IPS DF 19.7 (cell line): ENCODE results near the gene PKHD1.
A peak's percentile ranks its signal among the peaks of the same experiment; 100 is the strongest.
"Not testable (repeated sequence)": the region's sequence is repeated elsewhere in the genome, so short reads cannot be mapped to it uniquely, and the experiment has no call there.

Experiments used
- DNase-seq: peaks from one replicate; pipeline ENCODE4 v3.0.0-alpha.2; 2013; ENCODE audit warnings: low read depth, low spot score

PKHD1 gene

GRCh38 chr6:51856508-51856907 lies 230.9 kb downstream of the PKHD1 start:
- DNase-seq, result no peak

GRCh38 chr6:51855310-51856082 lies 231.9 kb downstream of the PKHD1 start:
- DNase-seq, result peak; percentile 63

GRCh38 chr6:51854876-51855275 lies 232.5 kb downstream of the PKHD1 start:
- DNase-seq, result no peak

GRCh38 chr6:51854347-51854746 lies 233.1 kb downstream of the PKHD1 start:
- DNase-seq, result no peak

- not testable (repeated sequence) for DNase-seq
Measured at GRCh38 chr6:51853109-51853508, 234.3 kb downstream of the PKHD1 start.

GRCh38 chr6:51846531-51846930 lies 240.9 kb downstream of the PKHD1 start:
- no peak for DNase-seq

GRCh38 chr6:51844336-51844735 lies 243.1 kb downstream of the PKHD1 start:
- no peak for DNase-seq

GRCh38 chr6:51843456-51844056 lies 243.9 kb downstream of the PKHD1 start:
- no peak for DNase-seq

- no peak for DNase-seq
Measured at GRCh38 chr6:51842804-51843378, 244.5 kb downstream of the PKHD1 start.

GRCh38 chr6:51842061-51842803 lies 245.2 kb downstream of the PKHD1 start:
- DNase-seq, result no peak

GRCh38 chr6:51841626-51842025 lies 245.8 kb downstream of the PKHD1 start:
- no peak for DNase-seq

GRCh38 chr6:51839726-51840374 lies 247.6 kb downstream of the PKHD1 start:
- no peak for DNase-seq

- DNase-seq, result no peak
Measured at GRCh38 chr6:51830666-51831065, 256.7 kb downstream of the PKHD1 start.

GRCh38 chr6:51827580-51827979 lies 259.8 kb downstream of the PKHD1 start:
- DNase-seq, result no peak

GRCh38 chr6:51824940-51825339 lies 262.5 kb downstream of the PKHD1 start:
- DNase-seq, result no peak

GRCh38 chr6:51820555-51820954 lies 266.9 kb downstream of the PKHD1 start:
- no peak for DNase-seq

- DNase-seq, result no peak
Measured at GRCh38 chr6:51818520-51819022, 268.8 kb downstream of the PKHD1 start.

GRCh38 chr6:51817832-51818231 lies 269.6 kb downstream of the PKHD1 start:
- no peak for DNase-seq

- peak; percentile 33 for DNase-seq
Measured at GRCh38 chr6:51814418-51814817, 273.0 kb downstream of the PKHD1 start.

GRCh38 chr6:51813904-51814303 lies 273.5 kb downstream of the PKHD1 start:
- no peak for DNase-seq

- DNase-seq, result no peak
Measured at GRCh38 chr6:51812231-51812630, 275.2 kb downstream of the PKHD1 start.

- no peak for DNase-seq
Measured at GRCh38 chr6:51805517-51805916, 281.9 kb downstream of the PKHD1 start.
